Subcutaneous adipose tissue (tissue), 4 donors: ENCODE measurements around the gene NFIB. TPM values are rescaled to one million over a fixed set of nuclear protein-coding genes. Genes with fewer than 3 reads are reported as not detected.

ENCODE experiments used
- CTCF ChIP-seq: fragments of 450-650 bp; IDR thresholded peaks from one replicate; pipeline ENCODE4 v1.5.1; 2016; ENCODE audit warnings: low read depth, mild to moderate bottlenecking, control low read depth, antibody characterized with exemption, moderate library complexity
- total RNA-seq, 4 donors: library from RNA; depleted of rRNA; stranded (reverse); fragments of >200 nt; gene quantifications; one replicate each; pipeline ENCODE4 v1.1.0, GENCODE V29; 2016

The NFIB gene
- total RNA-seq, 4 donors from 2014 or later, result 79.2 to 215 (median 126) TPM

GRCh38 chr9:14258660-14259239 lies 55.2 kb downstream of the NFIB start:
- no peak for TF ChIP-seq CTCF

GRCh38 chr9:14258156-14258555 lies 55.8 kb downstream of the NFIB start:
- no peak for TF ChIP-seq CTCF

GRCh38 chr9:14256588-14256987 lies 57.4 kb downstream of the NFIB start:
- TF ChIP-seq CTCF, result no peak

GRCh38 chr9:14251154-14252071 lies 62.5 kb downstream of the NFIB start:
- no peak for TF ChIP-seq CTCF

- TF ChIP-seq CTCF, result no peak
These were observed 63.2 kb downstream of the NFIB start for GRCh38 chr9:14250794-14251153.

- no peak for TF ChIP-seq CTCF
These were observed 64.4 kb downstream of the NFIB start for GRCh38 chr9:14249527-14249926.

GRCh38 chr9:14248149-14248548 lies 65.8 kb downstream of the NFIB start:
- TF ChIP-seq CTCF, result no peak
